HG03354 (cell line): ENCODE results near the gene PDGFC.

ENCODE experiments used
- ATAC-seq: cut with Tn5 transposase; IDR thresholded peaks from one replicate; pipeline ENCODE4 v1.9.1; 2021; ENCODE audit warnings: mild to moderate bottlenecking; ENCODE audit not compliant: unreplicated experiment, poor library complexity, severe bottlenecking

PDGFC gene

GRCh38 chr4:156976147-156976546, 4.5 kb upstream of the PDGFC start:
- no peak for ATAC-seq

- no peak for ATAC-seq
Measured at GRCh38 chr4:156975686-156976085, 4.1 kb upstream of the PDGFC start.

- no peak for ATAC-seq
Measured at GRCh38 chr4:156974264-156974663, 2.7 kb upstream of the PDGFC start.

- ATAC-seq = no peak
Measured at GRCh38 chr4:156972379-156973015, 898 bp upstream of the PDGFC start.

GRCh38 chr4:156971165-156971675, 379 bp downstream of the PDGFC start:
- peak; percentile 18 for ATAC-seq

GRCh38 chr4:156970501-156971164, 966 bp downstream of the PDGFC start:
- no peak for ATAC-seq

- ATAC-seq = no peak
Measured at GRCh38 chr4:156969911-156970310, 1.7 kb downstream of the PDGFC start.

- no peak for ATAC-seq
Measured at GRCh38 chr4:156969101-156969500, 2.5 kb downstream of the PDGFC start.

- ATAC-seq = peak; percentile 73
Measured at GRCh38 chr4:156968479-156968984, 3.1 kb downstream of the PDGFC start.

GRCh38 chr4:156966836-156967235, 4.8 kb downstream of the PDGFC start:
- no peak for ATAC-seq

GRCh38 chr4:156963419-156963818, 8.2 kb downstream of the PDGFC start:
- ATAC-seq = no peak

- ATAC-seq = no peak
Measured at GRCh38 chr4:156962528-156962974, 9.0 kb downstream of the PDGFC start.

GRCh38 chr4:156962058-156962358, 9.6 kb downstream of the PDGFC start:
- ATAC-seq = no peak

- no peak for ATAC-seq
Measured at GRCh38 chr4:156961196-156962057, 10.2 kb downstream of the PDGFC start.

- no peak for ATAC-seq
Measured at GRCh38 chr4:156959298-156959702, 12.3 kb downstream of the PDGFC start.

- no peak for ATAC-seq
Measured at GRCh38 chr4:156958276-156959074, 13.1 kb downstream of the PDGFC start.

- ATAC-seq = no peak
Measured at GRCh38 chr4:156957556-156957955, 14.0 kb downstream of the PDGFC start.

- no peak for ATAC-seq
Measured at GRCh38 chr4:156956826-156957368, 14.7 kb downstream of the PDGFC start.

GRCh38 chr4:156956359-156956758, 15.2 kb downstream of the PDGFC start:
- no peak for ATAC-seq
